SK-N-SH (cell line): Measurements from ENCODE around the gene ZNF80. TPM values are rescaled to one million over a fixed set of nuclear protein-coding genes. Genes with fewer than 3 reads are reported as not detected.

Experiments used
- CTCF ChIA-PET: fragments of 300-600, 350-600 bp; formaldehyde crosslinking; extraction: SDS; loops from one replicate; lab custom pipeline; 2021; lab: Yijun Ruan, JAX
- POLR2A ChIA-PET: fragments of 350-600 bp; sonication (Branson Sonifier 250); formaldehyde crosslinking; extraction: SDS; loops from one replicate; lab custom pipeline; 2020; ENCODE audit warnings: antibody characterized with exemption, inconsistent platforms; lab: Yijun Ruan, JAX
- DNase-seq: peaks from one replicate; pipeline ENCODE4 v3.0.0; 2012
- H2AFZ ChIP-seq: fragments of 200-600 bp; sonication (generic); 2 replicates; pipeline ENCODE4 v1.8.1; 2016; ENCODE audit warnings: antibody characterized with exemption, mild to moderate bottlenecking, low read depth
- H3F3A ChIP-seq: fragments of 200-600 bp; sonication (generic); replicated peaks from 2 replicates; pipeline ENCODE3; 2016; ENCODE audit warnings: antibody characterized with exemption, mild to moderate bottlenecking; ENCODE audit not compliant: insufficient read depth
- H3K27ac ChIP-seq, 2 experiments: fragments of 200-500 bp in 1 of 2; fragments of 200-600 bp in 1 of 2; sonication (Bioruptor generic) in 1 of 2; sonication (generic), shearing (Covaris generic) in 1 of 2; 2 replicates each; pipeline versions ENCODE4 v1.5.1 to v1.6.1; 2014 to 2016; ENCODE audit warnings: low read depth in 2 of 2, inconsistent platforms in 1 of 2, low read length in 1 of 2, mild to moderate bottlenecking in 1 of 2, mixed read lengths in 1 of 2
- H3K27me3 ChIP-seq: fragments of 200-600 bp; sonication (generic), shearing (Covaris generic); 2 replicates; pipeline ENCODE4 v1.6.1; 2016; ENCODE audit warnings: mixed run types; ENCODE audit not compliant: insufficient read depth
- H3K36me3 ChIP-seq, 2 experiments: fragments of 200-500 bp in 1 of 2; fragments of 200-600 bp in 1 of 2; sonication (Bioruptor generic) in 1 of 2; sonication (generic) in 1 of 2; replicated peaks in 1 of 2; 2 replicates each; pipeline versions ENCODE3 to v1.5.1; 2014 to 2016; ENCODE audit warnings: low read length in 1 of 2, mild to moderate bottlenecking in 1 of 2; ENCODE audit not compliant: insufficient read depth in 2 of 2, control insufficient read depth in 1 of 2
- H3K4me1 ChIP-seq, 2 experiments: fragments of 200-500 bp in 1 of 2; fragments of 200-600 bp in 1 of 2; sonication (Bioruptor generic) in 1 of 2; sonication (generic), shearing (Covaris generic) in 1 of 2; 2 replicates each; pipeline versions ENCODE4 v1.5.1 to v1.6.1; 2014 to 2016; ENCODE audit warnings: low read depth in 1 of 2, low read length in 1 of 2, mixed run types in 1 of 2; ENCODE audit not compliant: insufficient read depth in 2 of 2, control insufficient read depth in 1 of 2
- H3K4me2 ChIP-seq: fragments of 200-600 bp; sonication (generic), shearing (Covaris generic); 2 replicates; pipeline ENCODE4 v1.6.1; 2017; ENCODE audit warnings: mixed run types
- H3K4me3 ChIP-seq, 2 experiments: fragments of 200-500 bp in 1 of 2; fragments of 200-600 bp in 1 of 2; sonication (Bioruptor generic) in 1 of 2; sonication (generic), shearing (Covaris generic) in 1 of 2; 2 replicates each; pipeline versions ENCODE4 v1.5.1 to v1.8.1; 2014 to 2016; ENCODE audit warnings: low read depth in 2 of 2, inconsistent platforms in 1 of 2, low read length in 1 of 2, mild to moderate bottlenecking in 1 of 2, mixed read lengths in 1 of 2, moderate library complexity in 1 of 2
- H3K79me2 ChIP-seq: fragments of 200-600 bp; sonication (generic); 2 replicates; pipeline ENCODE4 v1.8.1; 2017; ENCODE audit warnings: mild to moderate bottlenecking; ENCODE audit not compliant: insufficient read depth
- H3K9ac ChIP-seq: fragments of 200-600 bp; sonication (generic); 2 replicates; pipeline ENCODE4 v1.6.1; 2017; ENCODE audit warnings: mixed run types
- H3K9me2 ChIP-seq: fragments of 200-600 bp; sonication (generic); 2 replicates; pipeline ENCODE4 v1.6.1; 2017; ENCODE audit warnings: mixed run types
- H3K9me3 ChIP-seq: fragments of 200-600 bp; sonication (generic); 2 replicates; pipeline ENCODE4 v1.6.1; 2017; ENCODE audit warnings: mixed run types, mild to moderate bottlenecking, moderate library complexity
- H4K20me1 ChIP-seq: fragments of 200-600 bp; sonication (generic); 2 replicates; pipeline ENCODE4 v1.6.1; 2017; ENCODE audit warnings: mild to moderate bottlenecking, mixed run types; ENCODE audit not compliant: insufficient read depth
- CHD2 ChIP-seq: fragments of 150-350 bp; IDR thresholded peaks from 2 replicates; pipeline ENCODE4 v1.6.1; 2018; ENCODE audit warnings: low read length; ENCODE audit not compliant: partially characterized antibody
- EP300 ChIP-seq, 2 experiments: IDR thresholded peaks; 2 replicates each; pipeline versions ENCODE4 v1.4.0 to v1.6.1; 2012; ENCODE audit warnings: borderline replicate concordance in 1 of 2, low read depth in 1 of 2, low read length in 1 of 2
- EZH2phosphoT487 ChIP-seq: fragments of 200-600 bp; sonication (generic); IDR thresholded peaks from 2 replicates; pipeline ENCODE4 v1.6.1; 2017; ENCODE audit warnings: low read depth, mixed run types, mild to moderate bottlenecking, antibody characterized with exemption, moderate library complexity, borderline replicate concordance
- FOSL2 ChIP-seq: IDR thresholded peaks from 2 replicates; pipeline ENCODE4 v1.4.0; 2012; ENCODE audit warnings: low read depth, mild to moderate bottlenecking, moderate library complexity, borderline replicate concordance
- FOXM1 ChIP-seq: IDR thresholded peaks from 2 replicates; pipeline ENCODE4 v1.4.0; 2012; ENCODE audit warnings: low read depth, mild to moderate bottlenecking
- GATA2 ChIP-seq: sonication (generic); formaldehyde crosslinking; IDR thresholded peaks from 2 replicates; pipeline ENCODE4 v1.5.0; 2020; ENCODE audit warnings: mild to moderate bottlenecking, missing genetic modification reagents
- NRF1 ChIP-seq: IDR thresholded peaks from 2 replicates; pipeline ENCODE4 v1.6.1; 2012; ENCODE audit warnings: low read depth, mild to moderate bottlenecking, low read length
- PBX3 ChIP-seq: IDR thresholded peaks from 2 replicates; pipeline ENCODE4; 2012
- SIN3A ChIP-seq: IDR thresholded peaks from 2 replicates; pipeline ENCODE4 v1.6.1; 2012; ENCODE audit warnings: low read depth, mild to moderate bottlenecking, low read length, moderate library complexity, borderline replicate concordance
- TEAD4 ChIP-seq: IDR thresholded peaks from 2 replicates; pipeline ENCODE4 v1.4.0; 2012; ENCODE audit warnings: mild to moderate bottlenecking, borderline replicate concordance; ENCODE audit not compliant: insufficient read depth
- USF2 ChIP-seq: fragments of 150-350 bp; IDR thresholded peaks from 2 replicates; pipeline ENCODE4 v1.6.1; 2017; ENCODE audit warnings: antibody characterized with exemption, low read length, low read depth, borderline replicate concordance
- YY1 ChIP-seq: IDR thresholded peaks from 2 replicates; pipeline ENCODE4 v1.4.0; 2012; ENCODE audit warnings: low read depth, mild to moderate bottlenecking
- WGBS: methylation state at CpG from one replicate; pipeline ENCODE4 v1.1.6; 2017; ENCODE audit warnings: low lambda C conversion rate; 5-methylcytosine and 5-hydroxymethylcytosine counted together
- polyA plus RNA-seq, 3 experiments: library from polyadenylated mRNA; depleted of rRNA; stranded (reverse); fragments of >200 nt; gene quantifications; 2 replicates each; pipeline ENCODE4 v1.2.3, GENCODE V29; 2012
- TF ChIP-seq, protein P1 (sequence below): fragments of 200-600 bp; sonication (generic); IDR thresholded peaks from 2 replicates; pipeline ENCODE4 v1.6.1; 2017; ENCODE audit warnings: antibody characterized with exemption, mild to moderate bottlenecking, moderate library complexity
- TF ChIP-seq, protein P2 (sequence below): fragments of 150-350 bp; IDR thresholded peaks from 2 replicates; pipeline ENCODE4 v1.6.1; 2016; ENCODE audit warnings: mild to moderate bottlenecking, low read depth, low read length
- TF ChIP-seq, protein P3 (sequence below): IDR thresholded peaks from 2 replicates; pipeline ENCODE4 v1.4.0; 2012; ENCODE audit warnings: low read depth

ZNF80 gene
- polyA plus RNA-seq, 1 of the 3 experiments (the other 2 are of a cell fraction) = not detected

DNA sequence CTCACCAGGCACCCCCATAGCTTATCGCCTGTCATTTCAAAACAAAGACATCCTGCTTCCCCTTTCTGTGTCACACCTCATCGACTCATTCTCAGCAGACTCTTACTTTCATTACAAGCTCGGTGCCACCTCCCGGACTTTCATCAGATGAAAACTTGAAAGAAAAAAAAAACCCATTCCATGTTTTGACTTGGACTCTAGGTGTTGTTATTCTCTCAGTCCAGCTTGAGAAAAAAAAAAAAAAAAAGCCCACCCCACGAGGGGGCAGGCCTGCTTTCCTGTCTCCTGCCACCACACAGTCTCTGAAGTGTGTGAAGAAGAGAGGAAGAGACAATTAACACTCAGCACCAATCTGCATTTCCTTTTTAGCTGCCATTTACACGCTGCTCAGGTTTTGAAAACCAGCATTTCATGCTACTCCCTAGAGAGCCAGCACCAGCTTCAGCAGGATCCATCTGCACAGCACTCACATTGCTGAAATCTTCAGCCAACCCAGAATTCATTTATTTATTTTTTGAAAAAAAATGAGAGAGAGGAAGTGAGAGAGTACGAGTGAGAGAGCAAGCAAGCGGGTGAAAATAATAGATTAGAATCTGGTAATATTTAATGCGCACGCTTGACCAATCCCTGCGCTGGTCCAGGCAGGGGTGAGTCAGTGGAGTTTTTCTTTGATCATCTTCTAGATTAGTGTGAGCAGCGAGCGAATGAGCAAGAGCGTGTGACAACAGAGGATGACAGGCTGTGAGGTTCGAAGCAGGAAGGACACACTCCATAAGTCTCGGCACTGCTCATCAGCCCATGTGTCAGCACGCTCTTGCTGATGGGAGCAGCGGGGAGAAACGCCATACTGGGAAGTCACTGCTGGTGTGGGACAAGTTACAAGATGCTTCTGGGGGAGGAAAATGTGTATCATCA, 23.5 kb downstream of the ZNF80 start:
- H3K36me3 ChIP-seq = no peaks in the 10 kb centered on the region
- TF ChIP-seq GATA2 (CRISPR knock-in tag) = 0 out of 2 replicates have a peak, but pooled peaks have one; percentile 51
- TF ChIP-seq, protein P1, sequence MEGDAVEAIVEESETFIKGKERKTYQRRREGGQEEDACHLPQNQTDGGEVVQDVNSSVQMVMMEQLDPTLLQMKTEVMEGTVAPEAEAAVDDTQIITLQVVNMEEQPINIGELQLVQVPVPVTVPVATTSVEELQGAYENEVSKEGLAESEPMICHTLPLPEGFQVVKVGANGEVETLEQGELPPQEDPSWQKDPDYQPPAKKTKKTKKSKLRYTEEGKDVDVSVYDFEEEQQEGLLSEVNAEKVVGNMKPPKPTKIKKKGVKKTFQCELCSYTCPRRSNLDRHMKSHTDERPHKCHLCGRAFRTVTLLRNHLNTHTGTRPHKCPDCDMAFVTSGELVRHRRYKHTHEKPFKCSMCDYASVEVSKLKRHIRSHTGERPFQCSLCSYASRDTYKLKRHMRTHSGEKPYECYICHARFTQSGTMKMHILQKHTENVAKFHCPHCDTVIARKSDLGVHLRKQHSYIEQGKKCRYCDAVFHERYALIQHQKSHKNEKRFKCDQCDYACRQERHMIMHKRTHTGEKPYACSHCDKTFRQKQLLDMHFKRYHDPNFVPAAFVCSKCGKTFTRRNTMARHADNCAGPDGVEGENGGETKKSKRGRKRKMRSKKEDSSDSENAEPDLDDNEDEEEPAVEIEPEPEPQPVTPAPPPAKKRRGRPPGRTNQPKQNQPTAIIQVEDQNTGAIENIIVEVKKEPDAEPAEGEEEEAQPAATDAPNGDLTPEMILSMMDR = peak; percentile 21
- no peak for TF ChIP-seq EP300 (IDR thresholded peaks at IDR 0.05; ENCODE audit: borderline replicate concordance in 1 of 2, low read depth in 1 of 2, low read length in 1 of 2)
- TF ChIP-seq CHD2 = no peak
- TF ChIP-seq NRF1 = 0 out of 2 replicates have a peak, but pooled peaks have one; percentile 9
- TF ChIP-seq USF2 = no peak
- TF ChIP-seq FOSL2 = peak; percentile 24; the same call in 1 of the 2 replicates
- TF ChIP-seq EZH2phosphoT487 = no peak
- no peak for TF ChIP-seq FOXM1
- TF ChIP-seq, protein P2, sequence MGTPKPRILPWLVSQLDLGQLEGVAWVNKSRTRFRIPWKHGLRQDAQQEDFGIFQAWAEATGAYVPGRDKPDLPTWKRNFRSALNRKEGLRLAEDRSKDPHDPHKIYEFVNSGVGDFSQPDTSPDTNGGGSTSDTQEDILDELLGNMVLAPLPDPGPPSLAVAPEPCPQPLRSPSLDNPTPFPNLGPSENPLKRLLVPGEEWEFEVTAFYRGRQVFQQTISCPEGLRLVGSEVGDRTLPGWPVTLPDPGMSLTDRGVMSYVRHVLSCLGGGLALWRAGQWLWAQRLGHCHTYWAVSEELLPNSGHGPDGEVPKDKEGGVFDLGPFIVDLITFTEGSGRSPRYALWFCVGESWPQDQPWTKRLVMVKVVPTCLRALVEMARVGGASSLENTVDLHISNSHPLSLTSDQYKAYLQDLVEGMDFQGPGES = no peak
- no peak for TF ChIP-seq YY1
- TF ChIP-seq SIN3A = no peak
- TF ChIP-seq, protein P3, sequence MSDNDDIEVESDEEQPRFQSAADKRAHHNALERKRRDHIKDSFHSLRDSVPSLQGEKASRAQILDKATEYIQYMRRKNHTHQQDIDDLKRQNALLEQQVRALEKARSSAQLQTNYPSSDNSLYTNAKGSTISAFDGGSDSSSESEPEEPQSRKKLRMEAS = peak; percentile 46; the same call in 1 of the 2 replicates
- no peak for TF ChIP-seq TEAD4
- no peak for TF ChIP-seq PBX3
- peak overlapping the region in 1 of 2 experiments; percentile 23; a peak in 1 of 4 replicates for H3K27ac ChIP-seq
- peak; percentile 35 for DNase-seq
- H3K79me2 ChIP-seq = no peaks in the 10 kb centered on the region
- no peak overlapping the region; the same call in 1 of the 2 replicates for H3K9ac ChIP-seq
- POLR2A ChIA-PET = no interaction called here
- CTCF ChIA-PET = interaction anchor here (1.2 to 2.2 kb wide), 2 partner anchors 10 to 85 kb away, joined by 3 to 6 read pairs; no protein-coding TSS in a partner anchor
- no peaks in the 10 kb centered on the region for H3K9me2 ChIP-seq
- H3K4me2 ChIP-seq = peak overlapping the region; percentile 68
- H3K27me3 ChIP-seq = no peaks in the 10 kb centered on the region
- H2AFZ ChIP-seq = 0 out of 2 replicates have a peak overlapping the region, but pooled peaks have one; percentile 54
- peak overlapping the region; percentile 36 to 45 for H3K4me3 ChIP-seq
- no peaks in the 10 kb centered on the region for H4K20me1 ChIP-seq
- H3K9me3 ChIP-seq = no peaks in the 10 kb centered on the region
- 28% methylated on average over 19 of the region's 19 CpGs for WGBS
- peaks cover 3 to 19% of the 10 kb centered on the region in 2 experiments for H3K4me1 ChIP-seq
- no peaks in the 10 kb centered on the region for H3F3A ChIP-seq
